ENCODE data around the gene PHYHIPL.

- TF ChIP-seq ZNF274 (IDR thresholded peaks at IDR 0.05; ENCODE audit: low read length), result no peak
- TF ChIP-seq ZNF274 (tag by site-specific recombination; IDR thresholded peaks at IDR 0.05; ENCODE audit: borderline replicate concordance), result no peak
- no peak for TF ChIP-seq ZBTB1 (tag by site-specific recombination; IDR thresholded peaks at IDR 0.05)
- no peak for TF ChIP-seq CTCF (tag by site-specific recombination; IDR thresholded peaks at IDR 0.05)
- no peak for TF ChIP-seq REST (tag by site-specific recombination; IDR thresholded peaks at IDR 0.05)
- no peak for TF ChIP-seq ZSCAN5A (tag by site-specific recombination; IDR thresholded peaks at IDR 0.05)
- TF ChIP-seq ZNF138 (tag by site-specific recombination; IDR thresholded peaks at IDR 0.05; ENCODE audit: borderline replicate concordance), result no peak
- no peak for TF ChIP-seq BCL11A (tag by site-specific recombination; IDR thresholded peaks at IDR 0.05; ENCODE audit: low read depth)
- TF ChIP-seq MZF1 (tag by site-specific recombination; IDR thresholded peaks at IDR 0.05; ENCODE audit: borderline replicate concordance), result no peak
- TF ChIP-seq ZNF423 (tag by site-specific recombination; IDR thresholded peaks at IDR 0.05), result no peak
- TF ChIP-seq ZFP37 (tag by site-specific recombination; IDR thresholded peaks at IDR 0.05), result no peak
Observed at GRCh38 chr10:59236064-59236697, 59.7 kb downstream of the PHYHIPL start.
